ENCODE results near the gene SLC46A2.

Gene SLC46A2

DNA sequence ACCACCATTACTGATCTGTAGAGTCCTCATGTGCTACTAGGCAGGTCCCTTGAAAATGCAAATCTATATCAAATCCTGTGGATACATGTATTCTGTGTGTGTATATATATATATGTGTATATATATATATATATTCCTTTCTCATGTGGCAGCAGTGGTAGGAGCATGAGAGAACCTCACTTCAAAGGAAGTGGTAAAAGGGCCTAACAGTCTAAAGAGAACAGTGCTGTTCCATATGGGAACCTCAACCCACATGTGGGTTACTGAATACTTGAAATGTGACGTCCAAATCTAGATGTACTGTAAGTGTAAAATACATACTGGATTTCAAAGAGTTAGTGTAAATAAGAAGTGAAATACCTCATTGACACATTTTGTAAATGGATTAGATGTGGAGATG lies 5.4 kb downstream of the SLC46A2 start:
- DNase-seq = no peak

DNA sequence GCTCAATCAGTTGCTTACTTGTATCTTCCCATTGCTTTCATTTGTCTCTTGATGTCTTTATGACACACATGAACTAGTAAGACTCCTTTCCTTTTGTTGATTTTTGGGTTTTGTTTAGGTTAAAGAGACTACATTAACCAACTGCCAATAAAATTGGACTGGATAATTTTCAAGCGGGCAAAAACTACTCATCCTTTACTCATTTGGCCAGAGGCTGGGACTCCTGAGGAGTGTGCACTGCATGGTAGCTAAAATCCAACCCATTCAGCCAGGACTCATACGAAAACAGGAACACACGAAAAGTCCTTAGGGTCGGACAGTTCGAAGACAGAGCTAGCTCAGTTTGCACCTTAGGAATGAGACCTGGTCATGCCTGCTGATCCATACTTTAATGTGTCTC lies 6.0 kb downstream of the SLC46A2 start:
- no peak for DNase-seq

DNA sequence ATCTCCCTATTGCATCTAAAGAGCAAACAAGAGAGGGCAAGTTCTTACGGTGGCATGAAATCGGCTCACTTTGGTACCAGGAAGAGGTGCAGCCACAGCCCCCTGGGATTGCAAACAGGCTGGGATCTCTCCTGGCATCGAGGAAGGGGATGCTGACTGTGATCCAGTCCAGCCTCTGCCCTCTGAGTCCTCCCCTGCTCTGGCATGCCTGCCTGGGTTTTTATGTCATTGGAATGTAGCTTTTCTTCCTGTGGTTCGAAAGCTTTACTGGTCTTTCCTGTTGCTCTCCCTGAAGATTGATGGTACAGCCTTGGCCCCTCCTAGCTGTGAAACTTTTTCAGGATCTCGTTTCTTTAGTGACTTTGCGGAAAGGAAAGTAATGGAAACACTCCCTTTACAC lies 6.6 kb downstream of the SLC46A2 start:
- no peak for DNase-seq

DNA sequence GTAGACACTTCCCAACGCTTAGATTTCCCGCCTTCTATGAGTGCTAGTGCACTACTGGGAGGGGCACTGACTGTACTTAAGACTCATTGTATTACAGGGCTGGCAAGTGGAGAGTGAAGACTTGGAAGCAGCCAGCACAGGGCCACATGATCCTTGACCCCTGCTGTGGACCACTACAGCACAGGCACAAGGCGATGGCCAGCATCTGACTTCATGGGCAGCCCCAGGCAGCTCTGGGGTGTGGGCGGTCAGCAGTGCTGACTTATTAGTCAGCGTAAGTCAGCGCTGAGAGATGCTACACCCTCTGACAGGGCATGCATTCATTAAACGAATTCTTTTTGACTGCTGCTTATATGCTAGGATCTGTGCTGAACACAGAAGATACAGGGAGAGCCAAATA lies 9.3 kb downstream of the SLC46A2 start:
- no peak for DNase-seq

DNA sequence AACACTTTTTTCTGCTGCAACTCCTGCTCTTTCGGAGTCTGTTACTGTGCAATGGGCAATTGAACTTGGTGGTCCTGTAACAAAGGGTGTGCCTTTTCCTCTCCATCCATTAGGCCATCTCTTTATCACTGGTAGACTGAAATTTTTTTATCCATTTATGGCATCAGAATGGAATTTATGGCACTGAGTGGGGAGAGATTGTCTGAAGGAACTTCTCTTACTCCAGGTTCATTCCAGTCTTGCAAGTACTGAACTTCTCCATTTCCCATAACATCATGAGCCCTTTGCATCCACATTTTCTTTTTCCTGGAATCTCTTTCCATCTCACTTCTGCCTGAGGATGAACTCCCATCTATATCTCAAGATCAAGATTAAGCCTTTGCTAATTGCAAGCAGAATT lies 10.0 kb downstream of the SLC46A2 start:
- no peak for DNase-seq

DNA sequence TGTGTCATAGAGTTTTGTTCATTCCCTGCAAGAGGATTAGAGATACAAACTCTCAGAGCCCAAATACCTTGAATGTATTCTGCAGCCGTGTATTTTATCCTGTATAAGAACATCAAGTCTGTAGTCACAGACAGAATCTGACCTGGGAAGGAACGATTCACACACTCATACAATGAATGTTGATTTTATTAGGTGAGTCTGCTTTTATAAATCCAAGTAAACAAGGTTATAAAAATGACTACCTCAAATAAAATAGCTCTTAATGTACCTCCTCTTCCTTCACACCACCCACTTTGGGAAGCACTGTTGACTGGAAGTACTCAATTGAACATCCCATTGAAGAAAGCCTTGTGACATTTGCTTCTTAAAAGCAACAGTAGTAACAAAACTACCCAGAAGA lies 11.9 kb downstream of the SLC46A2 start:
- no peak for DNase-seq

DNA sequence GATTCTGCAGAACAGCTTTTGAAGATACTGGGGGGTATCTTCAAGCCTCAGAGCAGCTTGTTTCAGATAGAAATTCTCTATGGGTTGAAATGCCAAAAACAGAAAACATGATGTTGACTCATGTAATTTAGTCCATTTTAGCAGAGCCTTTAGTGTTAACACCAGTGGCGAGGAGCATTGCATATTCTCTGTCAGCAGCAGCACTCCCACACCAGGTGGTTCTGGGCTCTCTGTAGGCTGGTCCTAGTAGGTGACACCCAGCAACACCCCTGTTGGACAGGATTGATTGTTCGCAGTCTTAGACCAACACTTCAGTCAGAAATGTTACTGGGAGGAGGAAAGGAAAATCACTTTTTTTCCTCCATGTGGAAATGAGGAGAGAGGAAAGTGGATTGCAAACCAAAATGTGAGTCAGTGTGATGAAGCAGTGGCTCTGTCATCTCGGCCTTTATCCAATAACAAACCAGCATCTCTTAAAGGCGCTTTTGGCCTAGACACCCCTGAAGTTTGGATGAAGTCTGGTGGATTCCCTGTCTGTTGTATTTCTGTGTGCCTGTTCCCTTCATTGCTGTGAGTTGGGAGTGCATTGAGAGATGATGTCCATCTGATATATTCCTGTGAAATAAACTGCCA lies 16.8 kb downstream of the SLC46A2 start:
- DNase-seq = no peak

DNA sequence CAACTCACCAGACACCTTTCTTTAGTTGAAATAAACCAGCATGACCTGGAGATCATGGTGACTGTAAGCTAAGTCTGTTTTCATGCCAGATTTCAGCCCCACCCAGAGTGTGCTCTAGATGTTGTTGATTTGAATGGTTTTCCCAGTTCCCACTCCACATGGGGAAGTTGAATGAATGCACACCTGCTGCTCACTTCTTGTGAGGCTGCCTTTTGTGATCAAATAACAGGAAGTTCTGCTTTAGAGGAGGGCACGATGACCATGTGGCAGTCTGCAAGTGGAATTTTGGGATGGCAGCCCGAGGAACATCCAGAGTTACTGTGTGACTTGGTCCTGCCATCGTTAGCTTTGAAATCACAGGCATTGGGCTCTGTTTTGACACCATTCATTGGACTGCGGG lies 18.7 kb downstream of the SLC46A2 start:
- DNase-seq = no peak

DNA sequence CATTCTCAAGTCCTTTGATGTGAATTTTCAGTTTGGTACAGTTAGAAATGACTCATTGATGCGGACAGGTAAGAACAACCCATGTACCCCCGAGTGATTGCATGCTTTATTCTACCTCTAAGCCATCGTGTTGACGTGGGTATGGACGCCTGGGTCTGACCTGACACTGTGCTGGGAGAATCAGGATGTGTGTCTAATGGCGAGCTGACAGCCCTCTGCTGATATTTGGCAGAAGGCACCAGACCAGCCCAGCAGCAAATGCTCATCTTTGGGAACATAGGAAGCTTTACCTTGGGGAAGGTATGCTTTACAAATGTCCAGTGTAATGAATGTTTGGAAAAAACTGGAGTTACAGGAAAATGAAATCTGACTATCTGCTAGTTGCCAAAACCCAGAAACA lies 20.1 kb downstream of the SLC46A2 start:
- no peak for DNase-seq

DNA sequence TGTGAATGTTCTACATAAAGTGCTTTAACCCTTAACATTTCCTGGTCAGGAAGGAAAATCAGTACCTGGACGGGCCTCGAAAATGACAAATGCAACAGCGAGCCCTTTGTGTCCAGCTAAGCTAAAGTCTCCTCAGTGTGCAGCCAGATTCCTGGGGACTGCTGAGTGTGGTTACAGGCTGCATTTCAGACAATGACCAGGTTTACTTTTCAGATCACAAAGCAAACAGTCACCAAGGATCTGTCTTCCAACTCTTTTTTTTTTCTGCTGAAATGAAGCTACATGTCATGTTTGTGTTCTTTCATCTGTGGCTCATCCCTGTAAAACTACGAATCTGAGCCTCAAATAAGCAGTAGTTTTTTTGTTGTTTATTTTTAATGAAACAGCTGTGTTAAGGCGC lies 20.8 kb downstream of the SLC46A2 start:
- no peak for DNase-seq

DNA sequence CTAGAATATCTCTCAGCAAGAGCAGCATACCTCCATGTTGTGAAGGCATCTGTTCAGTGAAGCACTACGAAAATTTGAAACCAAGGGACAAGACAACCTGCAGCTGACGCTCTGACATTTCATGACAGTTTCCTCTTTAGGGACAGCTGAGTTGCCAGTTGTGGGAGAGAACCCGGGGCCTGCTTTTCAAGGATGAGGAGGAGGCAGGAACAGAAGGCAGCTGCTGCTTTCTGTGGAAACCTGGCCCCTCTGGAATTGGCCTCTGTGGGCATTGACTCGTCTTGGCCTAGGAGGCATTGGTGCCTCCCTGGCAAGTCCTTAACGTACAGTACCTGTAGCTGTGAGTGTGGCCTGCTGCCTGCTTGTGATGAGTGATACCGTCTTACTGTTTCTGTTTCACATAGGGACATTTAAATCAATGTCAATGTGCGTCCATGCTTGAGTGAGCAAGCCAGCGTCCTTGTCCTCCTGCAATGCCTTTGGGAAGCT lies 21.6 kb downstream of the SLC46A2 start:
- DNase-seq = no peak

DNA sequence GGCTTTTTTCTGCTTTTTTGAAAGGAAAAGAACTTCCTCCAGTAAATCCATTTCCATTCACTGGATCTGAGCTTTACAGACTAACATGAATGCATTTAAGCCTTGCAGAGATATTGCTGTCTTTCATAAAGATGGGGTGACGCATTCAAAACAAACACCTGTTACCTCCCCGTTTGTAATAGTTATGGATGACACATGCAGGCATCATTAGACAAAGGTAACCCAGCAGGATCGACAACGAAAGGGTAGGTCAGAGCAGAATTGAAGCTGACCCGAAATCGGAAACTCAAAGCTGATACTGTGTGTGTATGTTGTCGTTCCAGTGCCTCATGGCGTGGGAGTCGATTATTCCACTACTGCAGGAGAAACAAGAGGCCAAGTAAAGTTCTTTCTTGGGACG lies 22.2 kb downstream of the SLC46A2 start:
- DNase-seq = no peak

DNA sequence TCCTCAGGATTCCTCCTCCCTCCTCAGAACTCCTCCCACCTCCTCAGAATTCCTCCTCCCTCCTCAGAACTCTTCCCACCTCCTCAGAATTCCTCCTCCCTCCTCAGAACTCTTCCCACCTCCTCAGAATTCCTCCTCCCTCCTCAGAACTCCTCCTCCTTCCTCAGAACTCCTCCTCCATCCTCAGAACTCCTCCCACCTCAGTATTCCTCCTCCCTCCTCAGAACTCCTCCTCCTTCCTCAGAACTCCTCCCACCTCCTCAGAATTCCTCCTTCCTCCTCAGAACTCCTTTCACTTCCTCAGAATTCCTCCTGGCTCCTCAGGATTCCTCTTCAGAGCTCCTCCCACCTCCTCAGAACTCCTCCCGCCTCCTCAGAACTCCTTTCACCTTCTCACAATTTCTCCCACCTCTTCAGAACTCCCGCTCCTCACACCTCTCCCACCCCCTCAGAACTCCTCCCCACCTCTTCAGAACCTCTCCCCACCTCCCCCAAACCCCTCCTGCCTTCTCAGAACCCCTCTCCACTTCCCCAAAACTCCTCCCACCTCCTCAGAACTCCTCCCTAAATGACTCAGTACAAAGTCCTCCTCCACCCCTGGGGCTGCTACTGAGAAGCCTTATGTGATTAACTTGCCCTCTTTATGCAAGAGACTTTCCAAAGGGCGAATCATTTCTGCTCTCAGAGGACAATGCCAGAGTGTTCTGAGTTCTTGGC lies 23.2 kb downstream of the SLC46A2 start:
- no peak for DNase-seq

DNA sequence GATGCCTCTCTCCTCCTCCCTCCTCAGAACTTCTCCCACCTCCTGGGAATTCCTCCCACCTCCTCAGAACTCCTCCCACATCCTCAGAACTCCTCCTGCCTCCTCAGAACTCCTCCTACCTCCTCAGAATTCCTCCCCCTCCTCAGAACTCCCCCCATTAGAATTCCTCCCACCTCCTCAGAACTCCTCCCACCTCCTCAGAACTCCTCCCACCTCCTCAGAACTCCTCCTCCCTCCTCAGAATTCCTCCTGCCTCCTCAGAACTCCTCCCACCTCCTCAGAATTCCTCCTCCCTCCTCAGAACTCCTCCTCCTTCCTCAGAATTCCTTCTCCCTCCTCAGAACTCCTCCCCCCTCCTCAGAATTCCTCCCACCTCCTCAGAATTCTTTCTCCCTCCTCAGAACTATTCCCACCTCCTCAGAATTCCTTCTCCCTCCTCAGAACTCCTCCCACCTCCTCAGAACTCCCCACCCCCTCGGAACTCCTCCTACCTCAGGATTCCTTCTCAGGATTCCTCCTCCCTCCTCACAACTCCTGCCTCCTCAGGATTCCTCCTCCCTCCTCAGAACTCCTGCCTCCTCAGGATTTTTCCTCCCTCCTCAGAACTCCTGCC lies 23.9 kb downstream of the SLC46A2 start:
- DNase-seq = no peak

DNA sequence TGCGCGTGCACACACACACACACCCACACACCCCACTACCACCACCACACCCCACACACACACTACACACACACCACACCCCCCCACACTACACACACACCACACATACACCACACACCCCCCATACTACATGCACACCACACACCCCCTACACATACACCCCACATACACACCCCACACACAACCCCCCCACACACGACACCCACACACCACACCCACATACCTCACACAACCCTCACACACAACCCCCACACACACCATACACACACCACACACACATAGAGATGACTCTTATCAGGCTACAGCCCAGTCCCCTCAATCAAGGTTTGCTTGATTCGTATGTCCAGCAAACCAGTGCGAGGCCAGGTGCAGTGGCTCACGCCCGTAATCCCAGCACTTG lies 25.7 kb downstream of the SLC46A2 start:
- no peak for DNase-seq

DNA sequence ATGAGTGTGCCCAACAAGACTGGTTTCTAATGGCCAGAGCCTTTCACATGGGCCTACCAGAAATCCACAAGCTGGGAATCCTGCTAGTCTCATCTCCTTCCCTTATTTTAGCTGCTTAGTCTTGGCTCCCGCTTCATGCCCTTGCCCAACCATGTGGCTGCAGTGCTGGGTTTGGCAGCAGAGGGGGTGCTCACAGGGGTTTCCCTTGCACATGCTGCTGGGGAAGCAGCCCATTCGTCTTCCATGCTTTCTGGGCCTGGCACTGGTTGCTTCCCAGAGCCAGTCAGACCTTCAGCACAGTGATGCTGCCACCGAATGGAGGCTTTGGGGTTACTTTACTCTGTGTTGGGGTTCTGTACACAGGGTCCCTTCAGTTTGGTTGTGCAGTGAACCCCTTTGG lies 26.3 kb downstream of the SLC46A2 start:
- no peak for DNase-seq

DNA sequence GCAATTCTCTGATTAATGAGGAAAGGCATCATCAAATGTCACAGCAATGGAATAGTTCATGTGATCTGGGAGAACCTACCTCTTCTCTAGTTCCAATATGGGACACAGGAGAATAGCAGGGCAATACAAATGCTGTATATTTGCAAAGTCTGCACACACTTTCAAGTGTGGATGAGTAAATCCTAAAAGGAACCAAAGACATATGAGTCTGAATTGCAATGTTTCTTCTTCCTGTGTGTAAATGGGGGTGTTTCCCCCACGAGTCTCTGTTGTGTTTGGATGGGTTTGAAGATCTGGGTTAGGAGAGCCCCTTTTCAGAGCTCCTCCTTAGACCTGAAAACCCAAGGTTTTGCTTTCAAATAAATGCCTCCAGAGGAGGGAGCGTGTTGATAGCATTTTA lies 26.9 kb downstream of the SLC46A2 start:
- DNase-seq = no peak

DNA sequence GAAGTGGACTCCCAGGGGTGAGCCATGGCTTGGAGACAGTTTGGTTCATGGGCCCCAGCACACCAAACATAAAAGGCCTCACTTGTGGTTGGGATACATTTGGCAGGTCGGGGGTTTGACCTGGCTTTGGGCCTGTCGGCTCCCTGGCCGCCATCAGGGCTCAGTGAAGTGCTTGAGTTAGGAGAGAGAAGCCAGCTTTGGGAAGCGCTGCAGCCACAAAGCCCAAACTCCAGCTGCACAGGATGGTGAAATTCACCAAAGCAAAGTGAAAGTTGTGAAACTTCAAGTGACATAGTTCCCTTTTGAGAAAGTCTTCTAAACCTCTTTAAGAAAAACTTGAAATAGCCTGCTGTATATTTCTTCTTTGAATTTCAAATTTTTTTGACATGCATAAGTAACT lies 27.5 kb downstream of the SLC46A2 start:
- DNase-seq = no peak

DNA sequence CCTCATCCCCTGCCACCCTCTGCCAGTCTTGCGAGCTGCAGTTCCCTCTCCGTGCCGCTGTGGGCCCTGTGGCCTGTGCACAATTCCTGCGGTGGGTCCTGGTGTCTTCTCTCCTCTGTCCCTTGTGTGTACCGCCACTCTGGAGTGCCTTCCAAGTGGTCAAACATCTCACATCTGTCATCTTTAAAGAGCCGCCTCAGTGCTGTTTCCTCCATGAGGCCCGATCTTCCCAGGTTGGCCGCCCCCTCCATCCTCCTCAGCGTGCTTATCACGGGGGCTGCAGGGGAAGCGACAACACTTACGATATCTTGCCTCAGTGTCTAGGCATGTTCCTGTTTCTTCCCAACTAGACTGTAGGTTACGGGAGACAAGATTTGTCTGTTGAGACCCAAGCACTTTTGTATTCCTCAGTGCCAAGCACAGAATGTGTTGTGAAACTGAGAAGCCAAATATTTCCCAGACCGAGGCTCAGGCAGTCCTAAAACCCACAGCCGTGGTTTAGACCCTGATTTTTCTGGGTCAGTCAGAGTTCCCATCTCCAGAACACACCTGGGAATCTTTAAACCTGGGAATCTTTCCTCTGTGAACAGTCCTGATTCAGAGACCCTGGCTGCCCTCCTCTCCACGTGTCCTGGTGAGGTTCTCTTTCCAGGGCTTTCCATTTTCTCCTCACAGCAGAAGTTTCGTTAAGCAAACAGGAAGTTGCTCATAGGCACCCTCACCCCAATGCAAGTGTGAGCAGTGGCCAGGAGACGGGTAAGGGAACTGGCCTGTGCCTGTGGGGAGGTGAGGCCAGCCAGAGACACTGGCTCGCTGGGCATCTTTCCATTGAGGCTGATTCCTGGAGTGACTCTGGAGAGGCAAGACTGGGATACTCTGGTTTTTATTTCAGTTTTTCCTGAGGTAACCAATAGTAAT lies 28.8 kb downstream of the SLC46A2 start:
- DNase-seq = no peak

DNA sequence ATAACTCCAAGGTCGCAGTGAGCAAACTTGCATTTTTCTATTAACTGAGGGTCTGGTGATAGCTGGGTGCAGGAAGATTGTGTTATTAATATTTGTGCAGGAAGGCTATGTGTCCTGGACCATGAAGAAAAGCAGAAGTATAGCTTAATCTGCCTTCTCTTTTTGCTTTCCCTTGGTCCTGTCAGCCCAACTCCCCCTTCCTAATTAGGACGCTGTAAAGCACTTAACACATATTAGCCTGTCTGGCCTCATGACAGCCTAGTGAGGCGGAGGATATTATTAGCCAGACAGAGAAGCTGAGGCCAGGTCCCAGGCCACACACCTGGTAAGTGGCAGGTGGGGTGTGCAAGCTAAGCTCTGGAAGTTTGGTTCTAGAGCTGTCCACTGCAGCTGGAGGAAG lies 29.5 kb downstream of the SLC46A2 start:
- no peak for DNase-seq

DNA sequence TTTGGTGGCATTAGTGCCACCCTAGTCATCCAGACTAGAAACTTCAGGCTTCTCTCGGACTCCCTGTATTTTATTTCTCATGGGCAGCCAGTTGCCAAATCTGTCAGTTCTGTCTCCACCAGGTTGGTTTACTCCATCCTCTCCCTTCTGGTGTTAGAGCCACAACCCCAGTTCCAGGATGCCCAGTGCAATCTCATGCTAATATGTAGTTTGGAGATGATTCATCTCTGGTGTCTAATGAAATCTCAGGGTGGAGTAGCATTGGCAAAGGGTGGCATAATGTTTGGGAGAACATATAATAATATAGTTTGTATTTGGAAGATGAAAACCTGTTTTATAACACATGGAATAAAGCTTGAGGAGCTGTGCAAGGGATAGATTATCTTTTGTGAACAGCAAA lies 30.2 kb downstream of the SLC46A2 start:
- DNase-seq = no peak

DNA sequence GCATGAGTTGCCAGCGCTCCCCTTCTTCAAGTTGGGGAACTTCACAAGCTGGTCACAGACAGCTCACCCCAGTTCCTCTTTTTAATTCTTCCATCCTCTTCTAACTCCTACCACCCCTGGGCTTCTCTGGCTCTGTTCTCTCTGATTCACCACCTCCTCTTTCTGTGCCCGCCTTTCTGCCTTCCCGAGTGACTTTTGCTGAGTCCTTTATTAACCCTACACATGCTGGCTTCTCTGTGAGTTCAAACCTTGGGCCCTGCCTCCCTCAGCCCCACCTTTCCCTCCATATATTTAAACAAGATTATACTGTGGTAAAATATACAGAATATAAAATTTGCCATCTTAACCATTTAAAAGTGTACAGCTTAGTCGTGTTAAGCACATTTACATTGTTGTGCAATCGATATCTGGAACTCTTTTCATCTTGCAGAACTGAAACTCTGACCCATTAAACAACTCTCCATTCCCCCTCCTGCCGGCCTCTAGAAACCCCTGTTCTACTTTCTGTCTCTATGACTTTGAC lies 32.0 kb downstream of the SLC46A2 start:
- DNase-seq = no peak

DNA sequence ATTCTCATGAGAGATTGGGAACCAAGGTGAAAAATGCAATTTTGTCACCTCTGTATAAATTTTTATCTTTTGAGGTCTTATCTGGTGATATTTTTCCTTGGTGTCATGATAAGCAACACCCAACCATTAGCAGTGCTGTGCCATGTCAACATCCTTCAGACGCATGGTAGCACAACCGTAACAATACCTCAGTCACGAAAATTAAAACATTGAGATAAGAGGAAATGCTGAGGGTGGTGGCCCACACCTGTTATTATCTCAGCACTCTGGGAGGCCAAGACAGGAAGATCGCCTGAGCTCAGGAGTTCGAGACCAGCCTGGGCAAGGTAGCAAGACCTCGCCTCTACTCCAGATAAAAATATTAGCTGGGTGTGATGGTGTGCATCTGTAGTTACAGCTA lies 32.7 kb downstream of the SLC46A2 start:
- DNase-seq = no peak
